GM19324 (cell line): ENCODE data around the gene TASP1.
"Not testable (repeated sequence)": the region's sequence is repeated elsewhere in the genome, so short reads cannot be mapped to it uniquely, and the experiment has no call there.

Experiments
- ATAC-seq: cut with Tn5 transposase; IDR thresholded peaks from one replicate; pipeline ENCODE4 v1.9.1; 2021; ENCODE audit warnings: mild to moderate bottlenecking, moderate library complexity; ENCODE audit not compliant: unreplicated experiment, low FRiP score

TASP1 gene

GRCh38 chr20:13510837-13511488, 127.8 kb downstream of the TASP1 start:
- ATAC-seq, result no peak

GRCh38 chr20:13507646-13508045, 131.1 kb downstream of the TASP1 start:
- ATAC-seq, result no peak

- ATAC-seq, result no peak
Observed at GRCh38 chr20:13501500-13501899, 137.2 kb downstream of the TASP1 start.

- no peak for ATAC-seq
Observed at GRCh38 chr20:13494019-13494418, 144.7 kb downstream of the TASP1 start.

GRCh38 chr20:13493143-13493542, 145.6 kb downstream of the TASP1 start:
- ATAC-seq, result no peak

- no peak for ATAC-seq
Observed at GRCh38 chr20:13492001-13492481, 146.7 kb downstream of the TASP1 start.

GRCh38 chr20:13487202-13487601, 151.5 kb downstream of the TASP1 start:
- ATAC-seq, result no peak

GRCh38 chr20:13486694-13487093, 152.0 kb downstream of the TASP1 start:
- ATAC-seq, result no peak

GRCh38 chr20:13485576-13485975, 153.2 kb downstream of the TASP1 start:
- no peak for ATAC-seq

- ATAC-seq, result not testable (repeated sequence)
Observed at GRCh38 chr20:13485019-13485418, 153.7 kb downstream of the TASP1 start.

- not testable (repeated sequence) for ATAC-seq
Observed at GRCh38 chr20:13483472-13483871, 155.3 kb downstream of the TASP1 start.

GRCh38 chr20:13478366-13478765, 160.4 kb downstream of the TASP1 start:
- no peak for ATAC-seq

- ATAC-seq, result no peak
Observed at GRCh38 chr20:13474467-13474866, 164.3 kb downstream of the TASP1 start.

- ATAC-seq, result no peak
Observed at GRCh38 chr20:13469262-13469661, 169.5 kb downstream of the TASP1 start.

GRCh38 chr20:13468166-13468565, 170.6 kb downstream of the TASP1 start:
- ATAC-seq, result no peak

- no peak for ATAC-seq
Observed at GRCh38 chr20:13464702-13465101, 174.0 kb downstream of the TASP1 start.

GRCh38 chr20:13461849-13462458, 176.8 kb downstream of the TASP1 start:
- ATAC-seq, result no peak

- ATAC-seq, result peak; percentile 72
Observed at GRCh38 chr20:13458860-13459451, 179.8 kb downstream of the TASP1 start.

- no peak for ATAC-seq
Observed at GRCh38 chr20:13457487-13457886, 181.2 kb downstream of the TASP1 start.

GRCh38 chr20:13455713-13456112, 183.0 kb downstream of the TASP1 start:
- no peak for ATAC-seq

GRCh38 chr20:13453367-13453766, 185.4 kb downstream of the TASP1 start:
- no peak for ATAC-seq
